ENCODE data around the gene IFITM5. TPM values are rescaled to one million over a fixed set of nuclear protein-coding genes. Genes with fewer than 3 reads are reported as not detected.
A peak's percentile ranks its signal among the peaks of the same experiment; 100 is the strongest.

IFITM5 gene
- total RNA-seq, 2 donors from 2014 or later = not detected

GRCh38 chr11:339963-340362, 40.6 kb upstream of the IFITM5 start:
- intact Hi-C loops (cut with DNase I) = no loop called here
- TF ChIP-seq POLR2AphosphoS5 (IDR thresholded peaks at IDR 0.05) (no peak), CTCF (IDR thresholded peaks at IDR 0.05) (no peak), POLR2A (IDR thresholded peaks at IDR 0.05) (no peak)
- DNase-seq (ENCODE audit: low spot score) = no peak
- H3K9me3 ChIP-seq = no peaks in the 10 kb centered on the region
- H3K36me3 ChIP-seq = no peaks in the 10 kb centered on the region
- H3K27me3 ChIP-seq (replicated peaks; ENCODE audit: insufficient read depth) = no peaks in the 10 kb centered on the region
- WGBS = 93% methylated on average over 2 of the region's 2 CpGs
- no peaks in the 10 kb centered on the region for H3K4me1 ChIP-seq (replicated peaks)
- no peak overlapping the region for H3K27ac ChIP-seq
- H3K4me3 ChIP-seq = no peak overlapping the region

- no peak for TF ChIP-seq POLR2AphosphoS5 (IDR thresholded peaks at IDR 0.05)
- no peak for TF ChIP-seq CTCF (IDR thresholded peaks at IDR 0.05)
- no peak for TF ChIP-seq POLR2A (IDR thresholded peaks at IDR 0.05)
- intact Hi-C loops (cut with DNase I) = no loop called here
- Histone ChIP-seq H3K9me3 (no peaks in the 10 kb centered on the region), H3K4me1 (replicated peaks) (no peaks in the 10 kb centered on the region), H3K36me3 (no peaks in the 10 kb centered on the region), H3K27me3 (replicated peaks; ENCODE audit: insufficient read depth) (no peaks in the 10 kb centered on the region), H3K27ac (no peak overlapping the region), H3K4me3 (no peak overlapping the region)
- no peak for DNase-seq (ENCODE audit: low spot score)
- 98% methylated on average over 6 of the region's 6 CpGs for WGBS
Observed at GRCh38 chr11:337711-338110, 38.4 kb upstream of the IFITM5 start.

- 60% methylated on average over 4 of the region's 4 CpGs for WGBS
- Histone ChIP-seq H3K9me3 (no peaks in the 10 kb centered on the region), H3K4me1 (replicated peaks) (no peaks in the 10 kb centered on the region), H3K27me3 (replicated peaks; ENCODE audit: insufficient read depth) (no peaks in the 10 kb centered on the region), H3K4me3 (no peak overlapping the region), H3K36me3 (no peaks in the 10 kb centered on the region), H3K27ac (peak overlapping the region; percentile 29 to 52)
- intact Hi-C loops (cut with DNase I) = no loop called here
- no peak for TF ChIP-seq CTCF (IDR thresholded peaks at IDR 0.05)
- TF ChIP-seq POLR2AphosphoS5 (IDR thresholded peaks at IDR 0.05) = no peak
- no peak for TF ChIP-seq POLR2A (IDR thresholded peaks at IDR 0.05)
- no peak for DNase-seq (ENCODE audit: low spot score)
Observed at GRCh38 chr11:336659-337198, 37.4 kb upstream of the IFITM5 start.

GRCh38 chr11:335779-336658, 36.7 kb upstream of the IFITM5 start:
- intact Hi-C loops (cut with DNase I) = no loop called here
- TF ChIP-seq POLR2AphosphoS5 (IDR thresholded peaks at IDR 0.05) (no peak), POLR2A (IDR thresholded peaks at IDR 0.05) (no peak), CTCF (IDR thresholded peaks at IDR 0.05) (no peak)
- 51% methylated on average over 15 of the region's 15 CpGs for WGBS
- Histone ChIP-seq H3K36me3 (no peaks in the 10 kb centered on the region), H3K27me3 (replicated peaks; ENCODE audit: insufficient read depth) (no peaks in the 10 kb centered on the region), H3K9me3 (no peaks in the 10 kb centered on the region), H3K4me3 (no peak overlapping the region), H3K4me1 (replicated peaks) (no peaks in the 10 kb centered on the region), H3K27ac (peak overlapping the region; percentile 29 to 52)
- DNase-seq (ENCODE audit: low spot score) = no peak

Data from prostate gland (tissue), 2 donors.